ENCODE measurements around the gene SETX.

DNA sequence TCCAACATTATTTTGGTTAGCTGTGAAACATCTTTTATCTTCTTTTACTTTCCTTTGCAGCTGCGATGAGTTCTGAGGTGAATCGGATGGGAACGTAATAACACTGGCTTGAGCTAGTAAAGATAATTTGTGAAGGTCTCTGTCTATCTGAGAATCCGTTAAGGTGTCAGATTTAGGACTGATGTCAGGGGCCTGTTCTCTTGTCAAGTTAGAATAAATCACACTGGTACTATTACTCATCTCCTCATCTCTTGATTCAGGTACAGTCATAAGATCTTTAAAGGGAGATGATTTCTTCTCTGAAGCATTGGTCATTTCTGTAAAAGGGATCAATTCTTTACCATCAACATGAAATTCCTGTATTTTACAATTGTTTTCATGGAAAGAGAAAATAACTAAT, 26.2 kb downstream of the SETX start:
- TF ChIP-seq POLR2AphosphoS5 (IDR thresholded peaks at IDR 0.05; ENCODE audit: borderline replicate concordance, low read depth, low read length) (no peak), EZH2 (IDR thresholded peaks at IDR 0.05) (no peak)

All from SK-N-MC (cell line).